GM12872 (cell line): ENCODE results near the gene DPY30.

Experiments
- CTCF ChIP-seq: IDR thresholded peaks from 3 replicates; pipeline ENCODE4 v1.5.1; 2011; ENCODE audit warnings: low read depth, mild to moderate bottlenecking, low read length, moderate library complexity; ENCODE audit not compliant: insufficient read depth

Gene DPY30

DNA sequence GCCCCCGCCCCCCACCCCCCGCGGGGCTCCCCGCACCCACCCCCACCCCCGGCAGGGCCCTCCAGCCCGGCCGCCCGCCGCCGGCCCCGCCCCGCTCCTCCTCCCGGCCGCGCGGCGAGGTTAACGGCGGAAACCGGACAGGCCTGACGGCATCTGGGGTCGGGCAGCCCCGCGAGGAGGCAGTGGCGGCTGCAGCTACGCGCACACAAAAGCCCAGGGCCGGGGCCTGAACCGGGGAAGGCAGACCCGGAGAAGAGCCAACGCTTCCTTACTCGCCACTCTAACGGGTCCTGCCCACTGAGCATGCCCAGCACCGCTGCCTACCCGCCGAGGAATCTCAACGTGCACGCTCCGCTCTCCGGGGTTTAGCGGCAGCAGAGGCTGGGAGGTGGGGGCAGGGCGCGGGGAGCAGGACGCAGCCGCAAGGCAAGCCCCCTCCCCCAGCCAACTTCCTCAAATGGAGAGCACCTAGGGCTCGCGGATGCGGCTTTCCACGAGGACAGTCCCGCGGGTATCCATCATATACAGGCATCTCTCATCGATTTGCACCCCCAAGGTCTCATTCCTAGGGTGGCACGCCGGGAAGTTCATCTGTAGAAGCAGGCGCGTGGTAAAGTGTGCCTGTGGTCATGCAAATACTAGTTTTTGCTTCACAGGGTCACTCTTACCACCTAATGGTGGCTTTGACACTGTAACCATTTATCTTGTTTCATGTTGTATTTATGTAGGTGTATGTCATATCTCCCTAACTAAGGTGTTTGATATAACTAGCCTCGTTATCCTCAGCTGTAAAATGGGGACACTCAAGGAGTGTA, 28.7 kb downstream of the DPY30 start, which contains the start of gene MEMO1:
TSS of gene MEMO1 (minus strand) at position 339 of the 815 bp plus-strand sequence. CDS start 761 bp downstream, outside the sequence.
- 0 out of 3 replicates have a peak, but pooled peaks have one; percentile 2 for TF ChIP-seq CTCF

- no peak for TF ChIP-seq CTCF
These were observed 29.9 kb downstream of the DPY30 start for GRCh38 chr2:32009516-32010256.

DNA sequence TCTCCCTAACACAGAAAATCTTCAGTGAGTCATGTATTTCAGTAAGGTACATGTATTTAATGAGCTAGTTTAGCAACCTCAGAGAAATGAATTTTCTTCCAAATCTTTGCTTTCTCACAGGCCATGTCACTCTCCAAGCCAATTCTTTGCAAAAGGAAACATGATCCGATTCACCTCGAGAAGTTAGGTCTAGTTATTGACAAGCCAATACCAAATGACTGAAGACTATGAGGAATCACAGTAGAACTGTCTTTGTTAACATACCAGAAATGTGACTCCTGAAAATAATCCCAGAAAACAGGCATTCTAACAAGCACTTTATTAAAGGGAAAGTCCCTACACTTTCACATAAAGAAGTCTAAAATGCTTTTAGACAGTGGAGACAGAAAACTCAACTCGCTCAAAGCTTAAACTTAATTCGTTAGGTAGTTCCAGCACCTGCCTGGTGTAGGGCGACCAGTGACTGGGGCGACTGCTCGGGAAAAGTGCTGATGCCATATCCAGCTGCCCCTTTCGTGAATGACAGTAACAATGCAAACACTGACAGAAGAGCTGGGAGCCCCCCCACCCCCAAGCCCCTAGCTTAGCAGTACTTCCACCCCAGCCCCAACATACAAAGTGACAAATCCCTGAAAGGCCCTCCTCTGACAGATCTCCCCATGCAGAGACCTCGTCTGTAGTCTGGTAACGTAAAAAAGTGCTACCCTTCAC, 30.6 kb downstream of the DPY30 start:
- TF ChIP-seq CTCF: no peak

GRCh38 chr2:32007121-32007391, 32.5 kb downstream of the DPY30 start:
- TF ChIP-seq CTCF: no peak

- no peak for TF ChIP-seq CTCF
These were observed 34.1 kb downstream of the DPY30 start for GRCh38 chr2:32005371-32005976.

DNA sequence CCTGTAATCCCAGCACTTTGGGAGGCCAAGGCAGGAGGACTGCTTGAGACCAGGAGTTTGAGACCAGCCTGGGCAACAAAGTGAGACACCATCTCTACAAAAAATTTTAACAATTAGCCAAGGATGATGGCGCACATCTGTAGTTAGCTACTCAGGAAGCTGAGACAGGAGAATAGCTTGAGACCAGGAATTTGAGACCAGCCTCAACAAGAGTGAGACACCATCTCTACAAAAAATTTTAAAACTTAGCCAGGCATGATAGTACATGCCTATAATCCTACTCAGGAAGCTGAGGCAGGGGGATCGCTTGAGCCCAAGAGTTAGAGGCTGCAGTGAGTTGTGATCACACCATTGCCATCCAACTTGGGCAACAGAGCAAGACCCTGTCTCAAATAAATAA, 35.8 kb downstream of the DPY30 start:
- no peak for TF ChIP-seq CTCF

- TF ChIP-seq CTCF: no peak
These were observed 37.2 kb downstream of the DPY30 start for GRCh38 chr2:32002406-32002805.
